Measurements from ENCODE around the gene SDF4. TPM values are rescaled to one million over a fixed set of nuclear protein-coding genes. Genes with fewer than 3 reads are reported as not detected.

Gene SDF4
- polyA plus RNA-seq, 1 experiment = 109 TPM

- Histone ChIP-seq H3K9me3 (ENCODE audit: control insufficient read depth, insufficient read depth, low read length) (peaks cover 8% of the 10 kb centered on the region; the same call in 1 of the 2 replicates), H3K4me3 (ENCODE audit: low read depth, low read length) (no peak overlapping the region), H3K27me3 (ENCODE audit: control insufficient read depth, insufficient read depth, low read length) (peaks cover 6% of the 10 kb centered on the region), H3K27ac (ENCODE audit: low read depth, low read length) (no peak overlapping the region)
- TF ChIP-seq CTCF (IDR thresholded peaks at IDR 0.05; ENCODE audit: low read depth, low read length) = no peak
- ChIA-PET POLR2A (no interaction called here), CTCF (no interaction called here)
- DNase-seq (ENCODE audit: low read depth, low spot score) = no peak
Observed at GRCh38 chr1:1182491-1183220, 49.1 kb downstream of the SDF4 start.

GRCh38 chr1:1181938-1182410 is 49.8 kb downstream of the SDF4 start:
- POLR2A ChIA-PET = no interaction called here
- Histone ChIP-seq H3K4me3 (ENCODE audit: low read depth, low read length) (no peak overlapping the region), H3K9me3 (ENCODE audit: control insufficient read depth, insufficient read depth, low read length) (peaks cover 8% of the 10 kb centered on the region; the same call in 1 of the 2 replicates), H3K27ac (ENCODE audit: low read depth, low read length) (no peak overlapping the region), H3K27me3 (ENCODE audit: control insufficient read depth, insufficient read depth, low read length) (peaks cover 12% of the 10 kb centered on the region)
- DNase-seq (ENCODE audit: low read depth, low spot score) = no peak
- CTCF ChIA-PET = no interaction called here
- no peak for TF ChIP-seq CTCF (IDR thresholded peaks at IDR 0.05; ENCODE audit: low read depth, low read length)

GRCh38 chr1:1181129-1181937 is 50.5 kb downstream of the SDF4 start:
- no peak for DNase-seq (ENCODE audit: low read depth, low spot score)
- Histone ChIP-seq H3K27me3 (ENCODE audit: control insufficient read depth, insufficient read depth, low read length) (peaks cover 17% of the 10 kb centered on the region), H3K9me3 (ENCODE audit: control insufficient read depth, insufficient read depth, low read length) (peaks cover 10% of the 10 kb centered on the region; the same call in 1 of the 2 replicates), H3K4me3 (ENCODE audit: low read depth, low read length) (no peak overlapping the region), H3K27ac (ENCODE audit: low read depth, low read length) (no peak overlapping the region)
- ChIA-PET POLR2A (no interaction called here), CTCF (no interaction called here)
- no peak for TF ChIP-seq CTCF (IDR thresholded peaks at IDR 0.05; ENCODE audit: low read depth, low read length)

- H3K9me3 ChIP-seq (ENCODE audit: control insufficient read depth, insufficient read depth, low read length) = peaks cover 16% of the 10 kb centered on the region
- ChIA-PET POLR2A (interaction anchor here (0.8 kb wide), 1 partner anchor 195 kb away, joined by 3 read pairs; the partner anchor contains the start of gene AURKAIP1), CTCF (no interaction called here)
- no peak for TF ChIP-seq CTCF (IDR thresholded peaks at IDR 0.05; ENCODE audit: low read depth, low read length)
- no peak for DNase-seq (ENCODE audit: low read depth, low spot score)
- H3K27me3 ChIP-seq (ENCODE audit: control insufficient read depth, insufficient read depth, low read length) = peaks cover 28% of the 10 kb centered on the region
- no peak overlapping the region for H3K4me3 ChIP-seq (ENCODE audit: low read depth, low read length)
- no peak overlapping the region for H3K27ac ChIP-seq (ENCODE audit: low read depth, low read length)
Observed at GRCh38 chr1:1179983-1180861, 51.6 kb downstream of the SDF4 start.

Measured in AG04450 (cell line).